Stimulated activated CD8-positive, alpha-beta memory T cell treated with anti-CD3 and anti-CD28 coated beads, Interleukin-4, amount 100 ng/mL, for 48 hours (primary cell): ENCODE data around the gene TMEM150B.
A peak's percentile ranks its signal among the peaks of the same experiment; 100 is the strongest.

ENCODE experiments used
- DNase-seq: peaks from one replicate; pipeline ENCODE4 v3.0.0-alpha.2; 2020

The TMEM150B gene

GRCh38 chr19:55354698-55355212, 29.6 kb upstream of the TMEM150B start, which contains the start of gene COX6B2:
TSS of gene COX6B2 (minus strand) at chr19:55354719. CDS start at chr19:55354521, 198 bp downstream.
- no peak for DNase-seq

DNA sequence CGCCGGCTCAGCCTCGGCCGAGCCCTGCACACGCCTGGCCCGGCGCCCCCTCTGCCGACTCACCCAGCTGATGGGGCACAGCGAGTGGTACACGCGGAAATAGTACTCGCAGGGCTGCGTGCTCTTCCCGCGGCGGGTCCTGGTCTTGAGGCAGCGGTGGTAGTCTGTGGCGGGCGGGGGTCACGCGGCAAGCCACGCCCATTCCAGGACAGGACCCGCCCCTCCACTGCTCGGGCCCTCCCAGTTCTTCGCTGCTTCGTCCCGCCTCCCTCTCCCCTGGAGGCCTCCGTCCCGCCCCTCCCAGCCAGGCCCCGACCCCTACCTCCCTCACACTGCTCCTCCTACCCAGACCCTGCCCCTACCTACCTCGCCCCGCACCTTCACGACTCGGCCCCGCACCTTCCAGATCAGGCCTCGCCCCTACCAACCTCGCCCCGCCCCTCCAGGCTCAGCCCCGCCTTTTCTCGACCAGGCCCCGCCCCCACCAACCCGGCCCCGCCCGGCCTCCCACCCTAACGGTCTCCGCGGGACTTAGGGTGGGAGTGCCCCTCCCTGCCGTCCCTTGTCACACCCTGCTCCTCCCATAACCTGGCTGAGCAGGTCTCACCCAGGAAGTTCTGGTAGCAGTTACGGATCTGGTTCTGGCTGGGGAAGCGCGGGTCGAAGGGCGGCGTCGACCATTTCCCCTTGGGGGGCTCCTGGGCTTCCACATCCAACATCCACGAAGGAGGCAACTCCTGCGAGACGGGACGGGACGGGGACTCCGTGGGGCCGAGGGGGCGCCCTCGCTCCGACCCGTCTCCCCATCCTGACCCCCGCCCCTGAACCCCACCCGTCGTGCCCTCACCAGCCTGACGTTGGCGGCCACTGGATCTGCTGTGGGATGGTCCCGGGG, 28.9 kb upstream of the TMEM150B start:
- DNase-seq, result peak; percentile 80

- DNase-seq, result no peak
Observed at GRCh38 chr19:55353356-55353802, 28.2 kb upstream of the TMEM150B start.

DNA sequence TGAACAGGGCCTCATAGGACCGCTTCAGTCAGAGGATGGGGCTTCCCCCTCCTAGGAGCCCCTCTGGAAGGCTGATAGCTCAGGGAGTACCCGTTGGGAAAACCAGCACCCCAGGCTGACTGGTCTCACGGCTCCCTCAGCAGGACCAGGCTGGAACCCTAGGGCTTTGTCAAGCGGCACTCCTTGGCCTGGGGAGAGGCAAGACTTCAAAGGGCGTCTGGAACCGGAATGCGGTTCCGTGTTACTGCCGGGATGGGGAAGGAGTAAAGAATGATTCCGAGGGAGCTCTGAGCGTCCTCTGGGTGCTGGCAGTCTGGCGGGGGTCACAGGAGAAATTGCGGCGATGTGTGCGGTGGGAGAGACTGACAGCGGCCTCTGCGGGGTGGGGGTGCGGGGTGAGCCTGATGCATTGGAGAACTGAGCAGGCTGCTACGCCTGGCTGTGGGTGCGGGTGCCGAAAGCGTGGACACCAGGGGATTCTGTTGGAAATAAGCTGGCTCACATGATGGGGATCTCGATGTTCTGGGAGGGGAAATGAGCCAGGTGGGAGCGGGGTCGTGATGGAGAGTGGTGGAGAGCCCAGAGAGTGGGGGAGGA, 27.5 kb upstream of the TMEM150B start:
- no peak for DNase-seq

DNA sequence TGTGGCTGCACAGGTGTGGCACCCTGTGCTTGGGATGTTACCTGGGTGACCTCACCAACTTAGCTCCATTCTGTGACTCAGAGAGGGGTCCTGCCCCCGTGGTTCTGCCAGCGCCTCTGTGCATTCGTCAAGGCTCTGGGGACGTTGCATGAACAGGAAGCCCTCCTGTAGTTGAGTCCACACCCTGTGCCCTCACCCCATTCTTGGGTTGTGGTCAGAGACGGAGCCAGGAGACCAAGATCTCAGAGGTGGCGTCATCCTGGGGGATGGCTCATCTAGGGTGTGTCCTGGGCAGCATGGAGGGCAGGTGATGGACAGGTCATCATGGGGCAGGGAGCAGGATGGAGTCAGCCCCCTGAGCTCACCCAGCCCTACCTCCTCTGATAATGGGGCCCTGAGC, 26.9 kb upstream of the TMEM150B start:
- no peak for DNase-seq

GRCh38 chr19:55350620-55351315, 25.6 kb upstream of the TMEM150B start:
- DNase-seq, result no peak

- no peak for DNase-seq
Observed at GRCh38 chr19:55348317-55349034, 23.3 kb upstream of the TMEM150B start.

DNA sequence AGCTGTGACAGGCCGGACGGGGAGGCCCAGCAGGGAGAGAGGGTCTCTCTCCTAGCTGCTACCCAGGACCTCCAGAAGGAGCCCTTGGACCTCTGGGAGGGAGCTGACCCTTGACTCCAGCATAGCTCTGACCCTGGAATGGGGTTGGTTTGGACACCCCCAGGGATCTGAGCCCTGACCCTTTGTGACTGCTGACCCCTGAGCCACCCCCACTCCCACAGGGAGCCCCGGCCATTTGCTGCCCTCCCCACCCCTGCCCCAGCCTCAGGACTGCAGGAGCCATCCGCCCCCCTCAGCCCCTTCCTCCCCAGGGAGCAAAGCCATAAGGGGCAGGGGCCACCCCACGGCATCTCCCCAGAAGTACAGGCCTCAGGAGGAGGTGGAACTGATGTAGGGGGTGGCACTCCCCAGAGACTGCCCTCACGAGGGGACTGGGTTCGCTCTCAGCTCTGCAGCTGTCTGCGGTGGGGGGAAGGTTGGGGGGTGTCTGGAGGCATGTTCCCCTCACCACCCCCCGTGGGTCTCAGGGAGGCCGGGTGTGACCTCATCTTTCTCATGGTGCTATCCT, 22.4 kb upstream of the TMEM150B start:
- DNase-seq, result no peak

DNA sequence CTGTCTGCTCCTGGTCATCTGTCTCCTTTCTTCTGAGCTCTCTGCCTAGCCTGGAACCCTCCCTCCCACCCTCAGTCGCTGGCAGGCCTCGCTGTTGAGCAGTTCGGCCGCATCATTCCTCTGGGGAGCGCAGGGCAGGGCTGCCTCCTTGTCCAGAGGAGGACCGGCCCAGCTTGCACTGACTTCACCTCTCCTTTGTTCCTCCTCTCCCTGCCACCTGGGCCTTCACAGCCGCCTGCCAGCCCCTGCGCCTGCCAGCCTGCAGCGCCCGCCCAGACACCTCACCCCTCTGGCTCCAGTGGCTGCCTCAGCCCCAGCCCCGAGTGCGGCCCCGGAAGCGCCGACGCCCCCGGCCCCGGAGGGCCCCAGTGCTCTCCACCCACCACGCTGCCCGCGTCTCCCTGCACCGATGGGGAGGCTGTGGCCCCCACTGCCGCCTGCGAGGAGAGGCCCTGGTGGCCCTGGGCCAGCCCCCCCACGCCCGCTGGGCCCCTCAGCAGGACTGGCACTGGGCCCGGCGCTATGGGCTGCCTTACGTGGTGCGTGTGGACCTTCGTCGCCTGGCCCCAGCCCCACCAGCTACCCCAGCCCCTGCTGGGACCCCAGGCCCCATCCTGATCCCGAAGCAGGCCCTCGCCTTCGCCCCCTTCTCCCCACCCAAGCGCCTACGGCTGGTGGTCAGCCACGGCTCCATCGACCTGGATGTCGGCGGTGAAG, 21.7 kb upstream of the TMEM150B start:
- DNase-seq, result no peak

GRCh38 chr19:55345818-55346724, 20.9 kb upstream of the TMEM150B start:
- no peak for DNase-seq

DNA sequence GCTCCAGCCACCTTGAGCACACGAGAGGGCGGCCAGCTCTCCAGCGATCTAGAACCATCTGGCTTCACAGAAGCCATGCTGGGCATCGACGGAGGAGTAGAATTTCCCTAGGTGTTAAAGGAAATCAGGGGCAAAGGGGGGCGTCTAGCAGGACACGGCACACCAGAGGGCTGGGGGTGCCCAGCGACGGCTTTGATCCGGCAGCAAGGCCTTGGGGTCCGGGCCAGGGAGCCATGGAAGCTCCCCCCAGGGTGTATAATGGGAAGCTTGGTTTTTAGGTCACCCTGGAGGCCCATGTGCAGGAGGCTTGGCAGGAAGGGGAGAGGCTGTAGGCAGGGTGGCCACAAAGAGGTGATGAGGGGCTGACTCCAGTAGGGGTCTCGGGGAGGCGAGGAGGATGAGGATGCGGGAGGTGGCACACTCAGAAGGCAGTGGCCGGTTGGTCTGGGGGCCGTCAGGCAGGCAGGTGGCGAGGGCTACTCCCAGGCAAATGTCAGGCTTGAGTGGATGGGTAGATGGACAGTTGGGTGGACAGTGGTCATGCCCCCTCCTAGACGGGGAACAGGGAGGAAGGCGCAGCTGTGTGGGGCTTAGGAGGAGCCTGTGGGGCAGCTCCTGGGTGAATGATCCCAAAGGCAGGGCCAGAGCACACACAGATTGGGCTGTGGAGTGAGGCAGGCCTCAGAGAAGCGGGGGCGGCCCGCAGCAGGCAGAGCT, 20.1 kb upstream of the TMEM150B start:
- DNase-seq, result no peak

- no peak for DNase-seq
Observed at GRCh38 chr19:55344444-55344843, 19.3 kb upstream of the TMEM150B start.

GRCh38 chr19:55341595-55342531, 16.7 kb upstream of the TMEM150B start:
- no peak for DNase-seq

GRCh38 chr19:55341171-55341588, 16.0 kb upstream of the TMEM150B start:
- peak; percentile 84 for DNase-seq

DNA sequence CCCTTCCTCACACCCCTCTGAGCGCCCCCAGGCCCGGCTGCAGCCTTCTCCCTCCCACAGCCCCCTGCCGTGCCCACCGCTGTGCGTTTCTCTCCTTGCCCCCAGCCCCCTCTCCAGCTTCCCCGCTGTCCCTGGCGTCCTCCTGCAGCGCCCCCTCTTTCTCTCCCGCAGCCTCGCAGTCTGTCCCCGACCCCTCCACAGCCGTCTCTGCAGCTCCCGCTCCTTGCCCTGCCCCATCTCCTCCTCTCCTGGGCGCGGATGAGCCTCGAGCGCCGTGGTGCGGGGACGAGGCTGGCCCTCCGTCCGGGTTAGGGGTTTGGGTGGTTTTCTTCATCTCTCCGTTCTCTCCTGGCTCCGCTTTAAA, 15.6 kb upstream of the TMEM150B start:
- peak; percentile 46 for DNase-seq

- peak; percentile 45 for DNase-seq
Observed at GRCh38 chr19:55339889-55340783, 15.0 kb upstream of the TMEM150B start.

DNA sequence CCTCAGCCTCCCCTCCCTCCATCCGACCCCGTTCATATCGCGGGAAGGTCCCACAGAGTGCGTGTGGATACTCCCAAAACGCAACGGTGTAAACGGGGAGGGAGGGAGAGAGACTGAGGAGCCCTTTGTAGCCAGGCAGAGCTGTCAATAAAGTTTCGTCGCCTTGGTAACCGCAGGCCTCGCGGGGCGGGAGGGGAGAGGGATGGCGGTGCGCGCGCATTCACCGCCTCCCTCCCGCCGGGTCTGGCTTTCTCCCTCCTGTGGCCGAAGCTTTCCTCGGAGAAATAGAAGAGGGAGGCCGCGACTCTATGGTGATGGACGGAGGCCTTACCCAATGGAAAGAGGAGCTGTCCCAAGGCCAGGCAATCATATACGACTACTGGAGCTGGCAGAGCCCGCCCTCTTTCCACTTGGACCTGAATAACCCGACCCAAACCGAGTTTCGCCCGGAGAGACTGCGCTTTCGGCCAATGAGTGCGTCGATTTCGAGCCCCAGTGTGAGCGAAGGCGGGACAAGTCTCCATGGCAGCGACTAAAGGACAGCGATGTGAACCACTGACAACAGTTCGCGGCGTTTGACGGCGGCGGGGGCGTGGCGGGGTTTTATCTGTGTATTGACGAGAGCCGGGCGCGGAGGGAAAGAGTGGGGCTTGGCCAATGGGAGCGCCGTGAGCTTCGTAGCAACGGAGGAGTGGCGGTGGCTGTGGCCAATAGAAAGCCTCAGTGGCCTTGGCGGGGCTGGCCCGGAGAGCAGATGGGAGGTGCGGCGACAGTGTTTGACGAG, 14.2 kb upstream of the TMEM150B start, which contains the start of gene KMT5C:
TSS of gene KMT5C (plus strand) at position 772 of the 784 bp plus-strand sequence. CDS start 2,061 bp downstream, outside the sequence.
- DNase-seq, result peak; percentile 100
